H1 (cell line): ENCODE measurements around the gene NUTM2E. TPM values are rescaled to one million over a fixed set of nuclear protein-coding genes. Genes with fewer than 3 reads are reported as not detected.
"Not testable (repeated sequence)": the region's sequence is repeated elsewhere in the genome, so short reads cannot be mapped to it uniquely, and the experiment has no call there.

ENCODE experiments used
- CTCF ChIA-PET: fragments of 300-600 bp; sonication (Branson Sonifier 250); formaldehyde crosslinking; loops from one replicate; lab custom pipeline; 2021; ENCODE audit not compliant: partially characterized antibody; lab: Charles Lee
- POLR2A ChIA-PET: fragments of 300-600 bp; sonication (Branson Sonifier 250); formaldehyde crosslinking; loops from one replicate; lab custom pipeline; 2021; ENCODE audit warnings: inconsistent platforms; ENCODE audit not compliant: partially characterized antibody; lab: Charles Lee
- DNase-seq, 2 experiments: peaks; one replicate each; pipeline versions ENCODE4 v3.0.0 to v3.0.0-alpha.2; 2010 to 2022; ENCODE audit warnings: low spot score in 2 of 2, low read depth in 1 of 2, mixed read lengths in 1 of 2
- FAIRE-seq: peaks from 2 replicates; lab custom pipeline; 2011; peaks lifted over from hg19 to GRCh38; lab: Jason Lieb, UNC
- H2AFZ ChIP-seq: 2 replicates; pipeline ENCODE4 v1.8.1; 2012; ENCODE audit warnings: low read length, inconsistent platforms
- H2AK5ac ChIP-seq: 2 replicates; pipeline ENCODE4 v1.6.1; 2013; ENCODE audit warnings: low read depth, low read length
- H2BK120ac ChIP-seq: replicated peaks from 2 replicates; pipeline ENCODE3; 2013; ENCODE audit warnings: low read depth, low read length, inconsistent platforms
- H2BK12ac ChIP-seq: 2 replicates; pipeline ENCODE4 v1.6.1; 2013; ENCODE audit warnings: low read depth, low read length
- H2BK15ac ChIP-seq: 2 replicates; pipeline ENCODE4 v1.6.1; 2013; ENCODE audit warnings: low read length
- H2BK20ac ChIP-seq: 2 replicates; pipeline ENCODE4 v1.6.1; 2013; ENCODE audit warnings: low read length
- H2BK5ac ChIP-seq: 2 replicates; pipeline ENCODE4 v1.6.1; 2013; ENCODE audit warnings: low read depth, low read length
- H3K14ac ChIP-seq: 2 replicates; pipeline ENCODE4 v1.6.1; 2013; ENCODE audit warnings: inconsistent platforms; ENCODE audit not compliant: insufficient read length
- H3K18ac ChIP-seq: 2 replicates; pipeline ENCODE4 v1.6.1; 2013; ENCODE audit warnings: low read length; ENCODE audit errors: extremely low read depth
- H3K23ac ChIP-seq: 2 replicates; pipeline ENCODE4 v1.6.1; 2013; ENCODE audit warnings: inconsistent platforms; ENCODE audit not compliant: insufficient read length
- H3K23me2 ChIP-seq: 2 replicates; pipeline ENCODE4 v1.6.1; 2013; ENCODE audit warnings: low read depth, low read length
- H3K27ac ChIP-seq: 2 replicates; pipeline ENCODE4 v1.6.1; 2011; ENCODE audit warnings: low read depth, low read length, inconsistent platforms
- H3K27me3 ChIP-seq, 4 experiments: replicated peaks in 1 of 4; 1 replicate in 1 of 4; 2 replicates in 3 of 4; pipeline versions ENCODE4 v1.6.1 to v1.8.1; 2011 to 2013; ENCODE audit warnings: low read length in 3 of 4, mild to moderate bottlenecking in 3 of 4, inconsistent platforms in 2 of 4, mixed read lengths in 2 of 4, moderate library complexity in 1 of 4; ENCODE audit not compliant: control insufficient read depth in 3 of 4, insufficient read depth in 3 of 4; ENCODE audit errors: extremely low read depth in 1 of 4
- H3K36me3 ChIP-seq, 4 experiments: 2 replicates each; pipeline versions ENCODE4 v1.6.1 to v1.8.1; 2011 to 2013; ENCODE audit warnings: mild to moderate bottlenecking in 4 of 4, low read length in 3 of 4, moderate library complexity in 2 of 4, control low read depth in 1 of 4, inconsistent platforms in 1 of 4; ENCODE audit not compliant: insufficient read depth in 4 of 4, control insufficient read depth in 2 of 4
- H3K4ac ChIP-seq: replicated peaks from 2 replicates; pipeline ENCODE3; 2013; ENCODE audit warnings: low read length, low read depth, mixed read lengths, inconsistent platforms; ENCODE audit not compliant: insufficient read length
- H3K4me1 ChIP-seq, 4 experiments: replicated peaks in 1 of 4; 1 replicate in 1 of 4; 2 replicates in 3 of 4; pipeline versions ENCODE4 v1.6.1 to v1.8.1; 2011 to 2013; ENCODE audit warnings: low read length in 3 of 4, inconsistent platforms in 2 of 4, mixed read lengths in 1 of 4; ENCODE audit not compliant: insufficient read depth in 4 of 4, control insufficient read depth in 3 of 4
- H3K4me2 ChIP-seq, 2 experiments: 2 replicates each; pipeline versions ENCODE4 v1.6.1 to v1.8.1; 2011 to 2013; ENCODE audit warnings: low read depth in 2 of 2, low read length in 2 of 2, control low read depth in 1 of 2, inconsistent platforms in 1 of 2, mild to moderate bottlenecking in 1 of 2; ENCODE audit not compliant: insufficient read depth in 1 of 2
- H3K4me3 ChIP-seq, 4 experiments: fragments of 200-600, 300-600 bp in 1 of 4; sonication (generic), shearing (Covaris generic), sonication (Bioruptor Twin) in 1 of 4; 2 replicates each; pipeline versions ENCODE4 v1.5.1 to v1.8.1; 2011 to 2016; ENCODE audit warnings: low read length in 4 of 4, low read depth in 3 of 4, control low read depth in 2 of 4, inconsistent platforms in 2 of 4, mild to moderate bottlenecking in 2 of 4, mixed read lengths in 1 of 4, moderate library complexity in 1 of 4; ENCODE audit not compliant: insufficient read depth in 2 of 4; ENCODE audit errors: extremely low read depth in 1 of 4
- H3K56ac ChIP-seq: replicated peaks from 2 replicates; pipeline ENCODE3; 2013; ENCODE audit warnings: low read depth, mild to moderate bottlenecking, mixed read lengths, low read length, inconsistent platforms; ENCODE audit not compliant: insufficient read length
- H3K79me1 ChIP-seq: 2 replicates; pipeline ENCODE4 v1.6.1; 2013; ENCODE audit warnings: low read depth, low read length, control low read depth
- H3K79me2 ChIP-seq, 2 experiments: 2 replicates each; pipeline versions ENCODE4 v1.6.1 to v1.8.1; 2012 to 2013; ENCODE audit warnings: low read length in 2 of 2, mild to moderate bottlenecking in 2 of 2, inconsistent platforms in 1 of 2; ENCODE audit not compliant: insufficient read depth in 2 of 2, control insufficient read depth in 1 of 2
- H3K9ac ChIP-seq, 4 experiments: replicated peaks in 1 of 4; 1 replicate in 1 of 4; 2 replicates in 3 of 4; pipeline versions ENCODE4 v1.6.1 to v1.8.1; 2011 to 2013; ENCODE audit warnings: low read depth in 3 of 4, low read length in 3 of 4, control low read depth in 2 of 4, mild to moderate bottlenecking in 2 of 4, moderate library complexity in 2 of 4, inconsistent platforms in 1 of 4; ENCODE audit errors: extremely low read depth in 1 of 4
- H3K9me3 ChIP-seq, 2 experiments: 2 replicates each; pipeline versions ENCODE4 v1.6.1 to v1.8.1; 2012 to 2013; ENCODE audit warnings: mild to moderate bottlenecking in 2 of 2, moderate library complexity in 2 of 2, control low read depth in 1 of 2, inconsistent platforms in 1 of 2, low read depth in 1 of 2, low read length in 1 of 2, mixed read lengths in 1 of 2; ENCODE audit not compliant: insufficient read depth in 2 of 2
- H4K20me1 ChIP-seq, 2 experiments: replicated peaks in 1 of 2; 2 replicates each; pipeline versions ENCODE3 to v1.8.1; 2011 to 2013; ENCODE audit warnings: inconsistent platforms in 2 of 2, low read length in 2 of 2, mild to moderate bottlenecking in 1 of 2; ENCODE audit not compliant: insufficient read depth in 2 of 2, control insufficient read depth in 1 of 2
- H4K5ac ChIP-seq: 2 replicates; pipeline ENCODE4 v1.6.1; 2013; ENCODE audit warnings: low read length, low read depth, mixed read lengths, inconsistent platforms; ENCODE audit not compliant: insufficient read length
- H4K8ac ChIP-seq: 2 replicates; pipeline ENCODE4 v1.8.0; 2013; ENCODE audit warnings: mild to moderate bottlenecking, moderate library complexity, low read length, inconsistent platforms; ENCODE audit not compliant: insufficient read depth; ENCODE audit errors: extremely low read depth
- H4K91ac ChIP-seq: replicated peaks from 2 replicates; pipeline ENCODE3; 2013; ENCODE audit warnings: low read length, mixed read lengths, inconsistent platforms; ENCODE audit not compliant: insufficient read length
- WGBS, 2 experiments: shearing (Covaris generic) in 1 of 2; methylation state at CpG; one replicate each; pipeline versions ENCODE4 v1.1.6 to v1.1.7; 2013 to 2015; ENCODE audit warnings: low lambda C conversion rate in 2 of 2, mixed read lengths in 2 of 2, inconsistent platforms in 1 of 2, low coverage in 1 of 2, missing lambda C conversion rate in 1 of 2; ENCODE audit not compliant: insufficient replicate concordance in 2 of 2, insufficient coverage in 1 of 2, insufficient read length in 1 of 2; ENCODE audit errors: extremely low coverage in 1 of 2, missing lambda C conversion rate in 1 of 2; 5-methylcytosine and 5-hydroxymethylcytosine counted together
- polyA plus RNA-seq, 7 experiments: library from polyadenylated mRNA; depleted of rRNA in 3 of 7; stranded (reverse) in 5 of 7; unstranded in 2 of 7; fragments of >200 nt in 5 of 7; fragments of 200-250 nt in 2 of 7; gene quantifications; 1 replicate in 5 of 7; 2 replicates in 1 of 7; 4 replicates in 1 of 7; pipeline versions ENCODE4 v1.2.1 to v1.2.3, GENCODE V29; 2011 to 2013; ENCODE audit warnings: missing spikeins in 2 of 7, mixed read lengths in 2 of 7
- total RNA-seq: library from RNA; stranded (reverse); fragmentation: NEBNext Ultra II Directional; extraction: Animal tissue kit (Norgen Biotek cat#: 25700); gene quantifications from 2 replicates; pipeline ENCODE4 v1.2.1, GENCODE V29; 2021

The NUTM2E gene
- total and polyA plus RNA-seq, 2 of the 8 experiments (the other 6 are each of a cell fraction or from before 2014, with no cell fraction given), result 0.02 to 0.28 TPM

DNA sequence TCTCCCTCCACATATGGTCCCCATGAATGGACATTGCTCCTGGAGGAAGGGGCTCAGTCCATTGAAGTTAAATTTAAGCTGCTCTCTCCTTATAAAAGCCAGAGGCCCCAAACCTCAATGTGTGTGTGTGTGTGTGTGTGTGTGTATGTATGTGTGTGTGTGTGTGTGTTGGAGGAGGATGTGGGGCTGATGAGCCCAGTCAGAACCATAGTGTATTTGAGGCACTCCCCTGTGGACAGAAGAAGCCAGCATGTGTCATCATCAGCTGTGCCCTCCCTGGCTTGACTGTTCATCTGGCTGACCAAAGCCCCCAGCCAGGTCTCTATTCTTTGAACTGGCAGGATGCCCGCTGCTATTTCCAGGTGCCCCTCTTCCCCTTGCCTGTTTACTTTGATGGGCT, 35.7 kb downstream of the NUTM2E start:
- H3K36me3 ChIP-seq, H3K14ac ChIP-seq, H4K5ac ChIP-seq, FAIRE-seq, H3K4me1 ChIP-seq, POLR2A ChIA-PET, H3K23me2 ChIP-seq, H2BK20ac ChIP-seq, H3K9me3 ChIP-seq, H3K4me2 ChIP-seq, H2BK120ac ChIP-seq, H3K27me3 ChIP-seq, H4K8ac ChIP-seq, H3K4ac ChIP-seq, CTCF ChIA-PET, H4K91ac ChIP-seq, H3K79me2 ChIP-seq, H2BK15ac ChIP-seq, H3K79me1 ChIP-seq, H3K9ac ChIP-seq, H3K4me3 ChIP-seq, H2AFZ ChIP-seq, H3K56ac ChIP-seq, H3K18ac ChIP-seq, H2AK5ac ChIP-seq, DNase-seq, H4K20me1 ChIP-seq, H3K27ac ChIP-seq, H2BK5ac ChIP-seq, H2BK12ac ChIP-seq, H3K23ac ChIP-seq: not testable (repeated sequence)
- WGBS, 2 experiments, result 100% methylated on average over 1 of the region's 1 CpG; no CpG with 5 or more reads in 1 of the 2 experiments

DNA sequence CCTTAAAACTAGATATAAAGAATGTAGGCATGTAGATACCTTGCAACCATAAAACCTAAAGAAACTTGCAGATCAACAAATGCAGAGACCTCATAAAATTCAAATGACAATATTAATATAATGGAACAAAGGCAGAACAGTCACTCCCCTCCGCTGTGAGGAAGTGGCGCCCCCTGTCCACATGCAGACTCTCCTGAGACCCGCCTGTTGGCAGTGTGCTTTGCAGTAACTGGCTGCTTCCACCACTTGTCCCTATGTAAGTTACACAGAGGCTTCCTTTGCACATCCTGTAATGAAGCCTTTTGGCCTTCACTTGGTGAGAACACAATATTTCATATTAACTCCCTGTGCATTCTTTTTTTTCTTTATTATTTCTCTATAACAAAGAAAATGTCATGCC, 36.3 kb downstream of the NUTM2E start:
- H3K18ac ChIP-seq, H3K14ac ChIP-seq, H4K91ac ChIP-seq, H3K79me2 ChIP-seq, H3K56ac ChIP-seq, CTCF ChIA-PET, POLR2A ChIA-PET, H4K20me1 ChIP-seq, FAIRE-seq, H3K4ac ChIP-seq, H3K27me3 ChIP-seq, H3K4me2 ChIP-seq, H2BK120ac ChIP-seq, H4K5ac ChIP-seq, H2BK12ac ChIP-seq, H3K4me1 ChIP-seq, H2BK5ac ChIP-seq, H3K4me3 ChIP-seq, H3K9ac ChIP-seq, DNase-seq, H2AK5ac ChIP-seq, H2BK20ac ChIP-seq, H3K79me1 ChIP-seq, H3K23me2 ChIP-seq, H3K23ac ChIP-seq, H3K36me3 ChIP-seq, H4K8ac ChIP-seq, H3K27ac ChIP-seq, H2BK15ac ChIP-seq, H3K9me3 ChIP-seq, H2AFZ ChIP-seq: not testable (repeated sequence)
- WGBS, 2 experiments, result no CpG with 5 or more reads among the region's 3 CpGs
